Middle frontal gyrus (tissue), 1 donor: ENCODE measurements around the gene NAGS.
"Not testable (repeated sequence)": the region's sequence is repeated elsewhere in the genome, so short reads cannot be mapped to it uniquely, and the experiment has no call there.

Experiments
- DNase-seq: peaks from one replicate; pipeline ENCODE4 v3.0.0-alpha.2; 2015; ENCODE audit warnings: low spot score; ENCODE audit errors: extremely low spot score

The NAGS gene

GRCh38 chr17:44039829-44040635 lies 35.6 kb downstream of the NAGS start:
- no peak for DNase-seq

- DNase-seq, result no peak
These were observed 38.9 kb downstream of the NAGS start for GRCh38 chr17:44043272-44043696.

- DNase-seq, result peak; percentile 13
These were observed 39.6 kb downstream of the NAGS start for GRCh38 chr17:44044071-44044470.

GRCh38 chr17:44045486-44045885 lies 41.1 kb downstream of the NAGS start:
- no peak for DNase-seq

GRCh38 chr17:44046893-44047292 lies 42.5 kb downstream of the NAGS start:
- not testable (repeated sequence) for DNase-seq

- DNase-seq, result no peak
These were observed 45.1 kb downstream of the NAGS start for GRCh38 chr17:44049294-44050060.

GRCh38 chr17:44053125-44053872 lies 48.9 kb downstream of the NAGS start:
- DNase-seq, result no peak
